HG02981 (cell line): Measurements from ENCODE around the gene VASN.

Experiments
- ATAC-seq: cut with Tn5 transposase; IDR thresholded peaks from one replicate; pipeline ENCODE4 v1.9.1; 2021; ENCODE audit warnings: mild to moderate bottlenecking, moderate library complexity; ENCODE audit not compliant: unreplicated experiment

Gene VASN

DNA sequence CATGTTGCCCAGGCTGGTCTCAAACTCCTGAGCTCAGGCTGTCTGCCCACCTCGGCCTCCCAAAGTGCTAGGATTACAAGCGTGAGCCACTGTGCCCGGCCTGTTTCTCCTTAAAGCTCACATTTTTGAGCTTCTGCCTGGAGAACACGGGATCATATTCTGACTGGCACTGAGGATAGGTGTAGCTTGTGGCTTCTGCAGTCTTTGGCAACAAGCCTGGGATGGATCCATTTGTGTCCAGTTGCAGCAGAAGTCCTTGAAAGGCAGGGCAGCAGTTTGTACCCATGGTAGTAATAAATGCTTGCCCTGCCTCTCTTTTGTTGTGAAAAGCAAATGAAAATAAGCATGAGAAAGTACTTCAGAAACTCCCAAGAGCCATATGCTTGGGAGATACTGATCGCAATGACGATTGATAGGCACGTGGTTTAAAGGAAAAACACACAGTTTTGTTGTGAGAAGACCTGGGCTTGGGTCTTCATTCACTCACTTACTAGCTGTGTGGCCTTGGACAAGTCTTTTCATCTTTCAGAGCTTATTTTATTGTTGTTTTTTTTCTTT, 47.8 kb downstream of the VASN start:
- no peak for ATAC-seq

DNA sequence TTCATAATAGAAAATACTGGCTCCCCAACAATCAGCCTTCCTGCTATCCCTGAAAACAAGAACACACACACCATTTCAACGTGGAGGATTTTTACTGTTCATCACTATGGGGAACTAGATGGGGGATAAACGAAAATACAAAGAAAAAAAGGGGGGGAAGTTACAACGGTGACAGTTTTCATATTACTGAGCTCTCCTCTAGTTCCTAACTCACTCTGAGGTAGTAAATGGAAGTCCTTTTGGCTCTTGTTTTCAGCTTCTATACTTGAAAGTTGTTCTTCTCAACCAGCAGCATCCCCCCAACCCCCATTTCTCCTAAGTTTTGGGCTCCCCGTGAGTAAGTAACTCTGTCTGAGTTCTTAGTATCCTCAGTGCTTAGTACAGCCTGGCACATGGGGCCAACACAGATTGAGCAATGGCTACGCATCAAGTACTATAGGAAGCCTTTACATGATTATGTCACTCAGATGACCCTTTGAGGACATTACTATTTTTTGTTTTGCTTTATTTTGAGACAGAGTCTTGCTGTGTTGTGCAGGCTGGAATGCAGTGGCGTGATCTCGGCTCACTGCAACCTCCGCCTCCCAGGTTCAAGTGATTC, 49.0 kb downstream of the VASN start:
- ATAC-seq = no peak

DNA sequence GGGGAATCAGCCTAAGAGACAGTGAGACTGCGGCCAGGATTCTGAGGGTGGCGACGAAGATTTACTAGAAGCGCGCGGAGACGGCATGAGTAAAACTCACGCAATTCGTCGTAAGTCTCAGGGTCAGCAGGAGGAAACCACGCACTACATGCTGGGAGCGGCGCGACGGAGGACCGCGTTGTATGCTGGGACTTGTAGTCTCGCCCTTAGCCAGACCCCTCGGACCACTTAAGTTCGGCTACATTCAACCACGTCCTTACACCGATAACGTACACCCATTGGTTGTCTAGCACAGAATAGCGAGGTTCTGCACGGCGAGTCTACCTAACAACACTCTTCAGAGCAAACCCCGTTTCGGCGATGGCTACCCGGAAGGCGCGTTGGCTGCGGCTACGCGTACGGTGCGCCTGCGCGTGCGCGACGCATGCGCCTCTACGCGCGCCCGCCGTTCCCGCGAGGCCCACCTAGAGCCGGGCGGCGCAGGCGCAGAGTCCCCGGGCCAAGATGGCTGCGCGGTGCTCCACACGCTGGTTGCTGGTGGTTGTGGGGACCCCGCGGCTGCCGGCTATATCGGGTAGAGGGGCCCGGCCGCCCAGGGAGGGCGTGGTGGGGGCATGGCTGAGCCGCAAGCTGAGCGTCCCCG, 53.9 kb downstream of the VASN start, which contains the start of gene DNAJA3:
Gene DNAJA3, plus strand, starts transcription at position 491 of the 643 bp plus-strand sequence. Its CDS starts 14 bp downstream, at position 505.
- peak; percentile 84 for ATAC-seq

DNA sequence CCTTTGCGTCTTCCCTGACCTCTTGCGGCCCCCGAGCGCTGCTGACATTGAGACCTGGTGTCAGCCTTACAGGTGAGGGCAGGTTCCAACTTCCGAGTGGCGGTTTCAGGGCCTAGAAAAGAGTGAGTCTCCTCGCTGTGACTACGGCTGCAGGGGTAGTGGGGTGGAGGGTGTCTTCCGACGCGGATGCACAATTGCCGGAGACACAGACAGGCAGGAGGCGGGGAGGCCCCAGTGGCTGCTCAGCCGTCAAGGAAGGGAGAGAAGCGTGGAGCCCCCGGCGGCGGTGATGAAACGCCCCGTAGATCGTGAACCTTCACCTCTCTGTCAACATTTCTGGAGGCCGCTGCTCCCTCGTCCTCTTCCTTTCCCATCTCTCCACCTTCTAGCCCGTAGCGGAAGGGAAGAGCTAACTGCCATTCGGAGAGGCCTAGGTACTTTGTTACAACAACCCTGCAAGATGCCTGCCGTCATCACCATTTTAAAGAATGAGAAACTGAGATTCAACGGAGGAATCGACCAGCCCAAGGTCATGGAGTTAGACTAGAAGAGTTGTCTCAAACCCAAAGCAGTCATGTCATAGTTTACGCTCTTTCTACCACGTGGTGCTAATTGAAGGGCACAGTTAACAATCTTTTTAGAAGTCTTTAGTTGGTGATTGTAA, 54.5 kb downstream of the VASN start:
- peak; percentile 26 for ATAC-seq

DNA sequence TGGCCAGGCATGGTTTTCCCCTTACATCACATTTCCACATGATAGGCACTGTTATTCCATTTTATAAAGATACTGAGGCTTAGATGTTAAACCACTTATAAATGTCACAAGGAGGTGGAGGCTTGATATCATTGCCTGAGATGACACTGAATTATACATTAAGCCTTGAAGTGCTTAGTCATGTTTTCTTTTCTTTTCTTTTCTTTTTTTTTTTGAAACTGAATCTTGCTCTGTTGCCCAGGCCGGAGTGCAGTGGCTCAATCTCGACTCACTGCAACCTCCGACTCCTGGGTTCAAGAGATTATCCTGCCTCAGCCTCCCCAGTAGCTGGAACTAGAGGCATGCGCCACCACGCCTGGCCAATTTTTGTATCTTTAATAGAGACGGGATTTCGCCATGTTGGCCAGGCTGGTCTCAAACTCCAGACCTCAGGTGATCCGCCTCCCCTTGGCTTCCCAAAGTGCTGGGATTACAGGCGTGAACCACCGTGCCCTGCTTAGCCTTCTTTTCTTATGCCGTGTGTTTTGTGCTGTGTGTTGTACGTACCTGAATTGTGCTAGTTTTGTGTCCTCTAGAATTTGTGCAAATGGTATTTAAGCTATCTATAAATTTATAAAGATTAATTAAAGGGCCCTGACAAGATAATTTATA, 55.2 kb downstream of the VASN start:
- ATAC-seq = no peak

DNA sequence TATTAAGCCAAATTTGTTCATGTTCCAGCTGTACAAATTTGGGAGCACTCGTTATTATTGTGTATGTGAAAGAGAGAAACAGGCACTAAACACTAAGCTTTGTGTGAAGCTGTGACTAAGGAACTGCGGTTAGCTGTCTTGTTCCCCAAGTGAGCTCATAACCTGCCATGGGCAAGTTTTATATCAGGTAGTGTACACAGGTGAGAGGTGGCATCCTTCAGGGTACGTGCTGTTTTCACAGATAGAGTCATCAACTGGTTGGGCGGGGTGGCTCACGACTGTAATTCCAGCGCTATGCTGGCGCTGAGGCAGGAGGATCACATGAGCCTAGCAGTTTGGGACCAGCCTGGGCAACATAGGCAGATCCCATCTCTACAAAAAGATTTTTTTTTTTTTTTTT, 56.9 kb downstream of the VASN start:
- no peak for ATAC-seq

DNA sequence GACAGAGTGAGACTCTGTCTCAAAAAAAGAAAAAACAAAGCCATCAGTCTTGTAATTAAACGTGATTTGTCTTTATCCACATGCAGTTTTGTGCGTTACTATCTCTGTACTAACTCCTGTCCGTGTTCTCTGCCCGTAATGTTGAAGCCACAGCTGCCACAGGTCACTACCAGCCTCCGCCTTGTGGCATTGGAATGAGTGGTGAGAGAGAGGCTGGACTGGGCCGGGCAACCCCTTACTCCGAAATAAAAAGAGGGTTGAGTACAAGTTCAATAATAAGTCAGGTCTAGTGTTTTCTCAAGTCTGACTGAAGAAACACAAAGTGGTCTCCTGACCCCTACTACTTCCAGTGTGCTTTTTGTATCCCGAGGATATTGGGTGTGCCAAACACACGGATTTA, 59.4 kb downstream of the VASN start:
- ATAC-seq = no peak
